Fibroblast of skin of right biceps (primary cell): ENCODE measurements around the gene CYP4F12.
A peak's percentile ranks its signal among the peaks of the same experiment; 100 is the strongest.
"Not testable (repeated sequence)": the region's sequence is repeated elsewhere in the genome, so short reads cannot be mapped to it uniquely, and the experiment has no call there.

Experiments used
- DNase-seq: peaks from one replicate; pipeline ENCODE4 v3.0.0-alpha.2; 2013

Gene CYP4F12

GRCh38 chr19:15650123-15650522 lies 22.8 kb upstream of the CYP4F12 start:
- not testable (repeated sequence) for DNase-seq

- DNase-seq, result no peak
These were observed 21.1 kb upstream of the CYP4F12 start for GRCh38 chr19:15651791-15652190.

- DNase-seq, result no peak
These were observed 20.2 kb upstream of the CYP4F12 start for GRCh38 chr19:15652559-15653278.

GRCh38 chr19:15656467-15656866 lies 16.4 kb upstream of the CYP4F12 start:
- DNase-seq, result no peak

GRCh38 chr19:15663247-15663646 lies 9.6 kb upstream of the CYP4F12 start:
- DNase-seq, result no peak

- DNase-seq, result no peak
These were observed 6.7 kb upstream of the CYP4F12 start for GRCh38 chr19:15666186-15666585.

- DNase-seq, result no peak
These were observed 6.0 kb upstream of the CYP4F12 start for GRCh38 chr19:15666883-15667282.

- DNase-seq, result no peak
These were observed 3.4 kb upstream of the CYP4F12 start for GRCh38 chr19:15669440-15669839.

GRCh38 chr19:15669891-15670290 lies 3.0 kb upstream of the CYP4F12 start:
- no peak for DNase-seq

- DNase-seq, result no peak
These were observed 1.6 kb upstream of the CYP4F12 start for GRCh38 chr19:15671237-15671821.

- DNase-seq, result no peak
These were observed 852 bp upstream of the CYP4F12 start for GRCh38 chr19:15671891-15672579.

GRCh38 chr19:15673176-15673654 lies 328 bp downstream of the CYP4F12 start:
- no peak for DNase-seq

- DNase-seq, result no peak
These were observed 2.7 kb downstream of the CYP4F12 start for GRCh38 chr19:15675560-15675959.

- no peak for DNase-seq
These were observed 6.2 kb downstream of the CYP4F12 start for GRCh38 chr19:15679089-15679488.

GRCh38 chr19:15679865-15680264 lies 7.0 kb downstream of the CYP4F12 start:
- DNase-seq, result not testable (repeated sequence)

- DNase-seq, result no peak
These were observed 7.8 kb downstream of the CYP4F12 start for GRCh38 chr19:15680478-15681322.

- no peak for DNase-seq
These were observed 10.5 kb downstream of the CYP4F12 start for GRCh38 chr19:15683411-15683810.

GRCh38 chr19:15684828-15685227 lies 11.9 kb downstream of the CYP4F12 start:
- DNase-seq, result no peak

GRCh38 chr19:15696654-15697194 lies 23.8 kb downstream of the CYP4F12 start:
- DNase-seq, result no peak

- no peak for DNase-seq
These were observed 29.1 kb downstream of the CYP4F12 start for GRCh38 chr19:15701757-15702533.

- peak; percentile 23 for DNase-seq
These were observed 29.6 kb downstream of the CYP4F12 start for GRCh38 chr19:15702534-15702930.

GRCh38 chr19:15714638-15715037 lies 41.8 kb downstream of the CYP4F12 start:
- DNase-seq, result no peak
